Glutamatergic neuron (in vitro differentiated cells): Measurements from ENCODE around the gene HOXA9. TPM values are rescaled to one million over a fixed set of nuclear protein-coding genes. Genes with fewer than 3 reads are reported as not detected.

Experiments
- DNase-seq: peaks from one replicate; pipeline ENCODE4 v3.0.0; 2022
- H3K27ac Mint-ChIP-seq: one replicate; pipeline ENCODE4 v1.8.0; 2020; ENCODE audit warnings: mild to moderate bottlenecking, mixed read lengths, inconsistent platforms; ENCODE audit not compliant: unreplicated experiment
- H3K27me3 Mint-ChIP-seq: one replicate; pipeline ENCODE4 v1.8.0; 2020; ENCODE audit warnings: mild to moderate bottlenecking, moderate library complexity, mixed read lengths, inconsistent platforms; ENCODE audit not compliant: unreplicated experiment
- H3K36me3 Mint-ChIP-seq: one replicate; pipeline ENCODE4 v1.8.0; 2020; ENCODE audit warnings: mild to moderate bottlenecking, mixed read lengths, inconsistent platforms; ENCODE audit not compliant: unreplicated experiment
- H3K4me1 Mint-ChIP-seq: one replicate; pipeline ENCODE4 v1.8.0; 2020; ENCODE audit warnings: mild to moderate bottlenecking, low read depth, mixed read lengths, inconsistent platforms; ENCODE audit not compliant: unreplicated experiment
- H3K4me3 Mint-ChIP-seq: one replicate; pipeline ENCODE4 v1.8.0; 2020; ENCODE audit warnings: mild to moderate bottlenecking, mixed read lengths, inconsistent platforms; ENCODE audit not compliant: unreplicated experiment
- H3K9me3 Mint-ChIP-seq: one replicate; pipeline ENCODE4 v1.8.0; 2020; ENCODE audit warnings: mild to moderate bottlenecking, moderate library complexity, mixed read lengths, inconsistent platforms; ENCODE audit not compliant: unreplicated experiment
- total RNA-seq: library from RNA; stranded (reverse); fragmentation: NEBNext Ultra II Directional; extraction: Animal tissue kit (Norgen Biotek cat#: 25700); gene quantifications from one replicate; pipeline ENCODE4 v1.2.1, GENCODE V29; 2021; ENCODE audit not compliant: unreplicated experiment
- TF ChIP-seq, protein P1 (sequence below): fragments of 200-600 bp; sonication (generic); IDR thresholded peaks from one replicate; pipeline ENCODE4 v1.5.0; 2021; ENCODE audit not compliant: partially characterized antibody, unreplicated experiment

Gene HOXA9
- total RNA-seq, 1 donor from 2014 or later, result not detected

DNA sequence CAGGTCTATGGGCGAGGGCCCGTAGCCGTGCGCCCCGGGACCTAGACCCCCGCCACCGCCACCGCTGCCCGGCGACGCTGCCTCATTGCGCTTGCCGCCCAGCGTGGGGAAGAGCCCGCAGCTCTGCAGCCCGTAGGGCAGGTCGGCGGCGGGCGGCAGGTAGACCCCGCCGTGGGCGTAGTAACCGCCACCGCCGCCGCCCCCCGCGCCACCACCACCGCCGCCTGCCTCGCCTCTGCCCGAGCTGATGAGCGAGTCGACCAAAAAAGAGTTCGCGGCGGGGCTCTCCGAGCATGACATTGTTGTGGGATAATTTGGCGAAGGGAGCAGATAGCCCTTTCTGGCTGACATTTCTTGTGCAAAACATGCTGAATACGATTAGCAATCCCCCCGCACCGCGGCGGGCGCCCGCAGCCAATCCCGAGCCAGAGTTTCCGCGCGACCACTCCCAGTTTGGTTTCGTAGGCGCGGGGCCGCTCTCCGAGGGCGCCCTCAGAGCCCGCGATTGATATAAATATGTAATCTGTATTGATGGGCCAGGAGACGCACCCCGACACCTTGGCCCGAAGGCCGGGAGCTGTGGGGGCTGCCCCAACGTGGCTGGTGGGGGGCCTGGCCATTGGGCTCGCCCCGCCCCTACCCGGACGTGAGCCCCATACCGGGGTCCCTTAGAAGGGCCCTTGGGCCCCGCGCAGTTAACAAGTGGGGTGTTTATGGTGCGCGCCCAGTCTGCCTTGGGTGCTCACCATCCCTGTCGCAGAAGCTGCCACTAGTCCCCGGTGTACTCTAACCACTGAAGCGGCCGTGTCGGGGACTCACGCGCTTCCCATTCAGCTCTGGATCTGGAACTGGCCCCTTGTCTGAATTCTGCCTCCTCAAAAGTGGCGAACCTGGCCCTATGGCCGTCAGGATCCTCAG lies 8.9 kb upstream of the HOXA9 start, which contains the start of gene HOXA10:
Gene HOXA10, minus strand, starts transcription at position 365 of the 918 bp plus-strand sequence. Its CDS starts 14 bp downstream, at position 351.
- Mint-ChIP-seq H3K27me3 (peaks cover 37% of the 10 kb centered on the region), H3K36me3 (peaks cover 4% of the 10 kb centered on the region), H3K4me1 (no peaks in the 10 kb centered on the region), H3K27ac (no peak within 1 kb of the TSS), H3K9me3 (peaks cover 6% of the 10 kb centered on the region), H3K4me3 (no peak within 1 kb of the TSS)
- TF ChIP-seq, protein P1, sequence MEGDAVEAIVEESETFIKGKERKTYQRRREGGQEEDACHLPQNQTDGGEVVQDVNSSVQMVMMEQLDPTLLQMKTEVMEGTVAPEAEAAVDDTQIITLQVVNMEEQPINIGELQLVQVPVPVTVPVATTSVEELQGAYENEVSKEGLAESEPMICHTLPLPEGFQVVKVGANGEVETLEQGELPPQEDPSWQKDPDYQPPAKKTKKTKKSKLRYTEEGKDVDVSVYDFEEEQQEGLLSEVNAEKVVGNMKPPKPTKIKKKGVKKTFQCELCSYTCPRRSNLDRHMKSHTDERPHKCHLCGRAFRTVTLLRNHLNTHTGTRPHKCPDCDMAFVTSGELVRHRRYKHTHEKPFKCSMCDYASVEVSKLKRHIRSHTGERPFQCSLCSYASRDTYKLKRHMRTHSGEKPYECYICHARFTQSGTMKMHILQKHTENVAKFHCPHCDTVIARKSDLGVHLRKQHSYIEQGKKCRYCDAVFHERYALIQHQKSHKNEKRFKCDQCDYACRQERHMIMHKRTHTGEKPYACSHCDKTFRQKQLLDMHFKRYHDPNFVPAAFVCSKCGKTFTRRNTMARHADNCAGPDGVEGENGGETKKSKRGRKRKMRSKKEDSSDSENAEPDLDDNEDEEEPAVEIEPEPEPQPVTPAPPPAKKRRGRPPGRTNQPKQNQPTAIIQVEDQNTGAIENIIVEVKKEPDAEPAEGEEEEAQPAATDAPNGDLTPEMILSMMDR, result no peak
- DNase-seq, result peak; percentile 19

DNA sequence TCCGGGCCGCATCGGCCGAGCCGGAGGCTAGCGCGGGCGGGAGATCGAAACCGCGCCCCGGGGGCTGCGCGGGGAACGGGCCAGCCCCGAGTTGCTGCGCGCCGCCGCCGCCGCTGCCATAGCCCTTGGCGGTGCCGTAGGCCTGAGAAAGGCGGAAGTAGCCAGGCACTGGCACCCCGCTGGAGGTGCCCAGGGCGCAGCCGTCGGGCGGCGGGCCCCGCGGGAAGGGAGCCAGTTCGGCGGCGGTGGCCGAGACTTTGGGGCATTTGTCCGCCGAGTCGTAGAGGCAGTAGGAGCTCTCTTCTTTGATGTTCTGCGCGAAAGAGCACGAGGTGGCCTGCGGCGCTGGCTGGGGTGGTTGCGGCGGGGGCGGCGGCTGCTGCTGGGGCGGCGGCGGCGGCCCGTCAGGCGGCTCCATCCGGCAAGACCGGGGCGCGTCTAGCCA lies 8.2 kb upstream of the HOXA9 start:
- H3K36me3 Mint-ChIP-seq, result peaks cover 4% of the 10 kb centered on the region
- H3K4me1 Mint-ChIP-seq, result no peaks in the 10 kb centered on the region
- peaks cover 6% of the 10 kb centered on the region for H3K9me3 Mint-ChIP-seq
- H3K27ac Mint-ChIP-seq, result no peak overlapping the region
- peak; percentile 18 for DNase-seq
- H3K4me3 Mint-ChIP-seq, result no peak overlapping the region
- peaks cover 38% of the 10 kb centered on the region for H3K27me3 Mint-ChIP-seq
- TF ChIP-seq, protein P1, result no peak

DNA sequence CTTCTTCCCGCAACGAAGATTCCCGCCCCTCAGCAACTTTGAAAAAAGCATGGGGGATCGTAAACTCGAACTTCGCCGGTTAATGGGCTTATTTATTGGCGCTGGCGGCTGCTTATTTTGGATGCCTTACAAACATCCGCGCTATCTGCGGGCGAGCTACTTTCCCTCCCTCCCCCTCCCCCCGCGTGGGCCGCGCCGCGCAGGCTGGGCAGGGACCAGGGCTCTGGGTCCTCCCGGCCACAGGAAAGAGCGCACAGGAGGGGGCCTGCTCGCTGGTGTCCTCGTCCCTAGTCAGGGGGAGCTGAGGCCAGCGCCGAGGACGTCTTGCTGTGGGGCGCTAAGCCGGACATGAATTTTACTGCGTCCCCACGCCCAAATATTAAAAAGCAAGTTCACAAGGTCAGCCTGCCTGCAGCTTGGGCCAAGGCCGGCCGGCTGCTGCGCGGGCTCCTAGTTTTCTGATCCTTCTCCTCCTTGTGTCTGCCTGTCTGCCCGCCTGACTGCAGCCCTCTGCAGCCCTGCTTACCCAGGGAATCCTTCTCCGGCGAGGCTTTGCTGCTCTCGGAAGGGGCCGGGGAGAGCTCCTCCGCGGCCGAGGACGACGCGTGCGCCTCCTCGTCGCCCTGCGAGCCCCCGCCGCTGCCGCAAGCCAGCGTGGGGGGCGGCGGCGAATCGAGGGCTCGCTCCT lies 7.6 kb upstream of the HOXA9 start:
- H3K27ac Mint-ChIP-seq, result no peak overlapping the region
- H3K36me3 Mint-ChIP-seq, result peaks cover 4% of the 10 kb centered on the region
- H3K4me3 Mint-ChIP-seq, result no peak overlapping the region
- no peaks in the 10 kb centered on the region for H3K4me1 Mint-ChIP-seq
- TF ChIP-seq, protein P1, result no peak
- H3K27me3 Mint-ChIP-seq, result peaks cover 41% of the 10 kb centered on the region
- H3K9me3 Mint-ChIP-seq, result peaks cover 6% of the 10 kb centered on the region
- peak; percentile 50 for DNase-seq

DNA sequence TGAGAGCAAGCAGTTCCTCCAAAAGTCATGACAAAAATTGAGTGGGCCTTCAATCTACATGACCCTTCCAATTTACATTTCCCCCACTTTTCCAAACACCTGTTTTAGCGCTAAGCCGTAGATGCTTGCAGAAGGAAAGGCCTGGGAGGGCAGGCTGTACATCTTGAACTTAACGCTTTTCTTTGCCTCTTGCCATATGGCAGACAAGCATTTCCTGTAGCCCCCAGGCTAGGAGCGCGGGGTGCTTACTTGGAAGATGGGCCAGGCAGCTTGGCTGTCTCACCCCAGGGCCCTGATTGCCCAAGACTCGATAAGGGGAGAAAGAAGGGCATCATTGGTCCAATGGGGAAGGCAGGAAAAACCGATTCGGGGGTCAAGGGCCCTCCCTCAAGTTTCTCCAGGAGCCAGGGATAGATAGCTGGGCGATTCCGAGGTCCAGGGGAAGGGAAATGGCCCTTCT lies 7.0 kb upstream of the HOXA9 start:
- Mint-ChIP-seq H3K27me3 (peaks cover 40% of the 10 kb centered on the region), H3K4me3 (peak overlapping the region; percentile 36)

More for the DNA sequence above, 7.0 kb upstream of the HOXA9 start:
- no peaks in the 10 kb centered on the region for H3K4me1 Mint-ChIP-seq
- TF ChIP-seq, protein P1, result no peak
- peak; percentile 13 for DNase-seq
- no peak overlapping the region for H3K27ac Mint-ChIP-seq
- H3K36me3 Mint-ChIP-seq, result peaks cover 4% of the 10 kb centered on the region
- peaks cover 12% of the 10 kb centered on the region for H3K9me3 Mint-ChIP-seq
